CD14-positive monocyte (primary cell): Measurements from ENCODE around the gene ZDHHC3. TPM values are rescaled to one million over a fixed set of nuclear protein-coding genes. Genes with fewer than 3 reads are reported as not detected.

Source experiments
- DNase-seq, 3 donors: peaks; one replicate each; pipeline ENCODE4 v3.0.0-alpha.2; 2011 to 2022
- H2AFZ ChIP-seq: 2 replicates; pipeline ENCODE4 v1.6.0; 2012; ENCODE audit warnings: mild to moderate bottlenecking, low read depth, low read length, inconsistent platforms; ENCODE audit not compliant: insufficient read depth, poor library complexity, severe bottlenecking
- H3K27ac ChIP-seq, 2 donors: 1 replicate in 1 of 2; 2 replicates in 1 of 2; pipeline ENCODE4 v1.5.1; 2012 to 2013; ENCODE audit warnings: low read length in 2 of 2, control low read depth in 1 of 2, inconsistent platforms in 1 of 2, low read depth in 1 of 2, mild to moderate bottlenecking in 1 of 2
- H3K27me3 ChIP-seq, 2 donors: one replicate each; pipeline versions ENCODE4 v1.6.0 to v1.6.1; 2011 to 2013; ENCODE audit warnings: low read length in 2 of 2; ENCODE audit not compliant: control insufficient read depth in 2 of 2, insufficient read depth in 2 of 2
- H3K36me3 ChIP-seq, 2 donors: replicated peaks in 1 of 2; 1 replicate in 1 of 2; 2 replicates in 1 of 2; pipeline versions ENCODE4 v1.5.1 to v1.6.1; 2012 to 2013; ENCODE audit warnings: low read length in 2 of 2, control low read depth in 1 of 2, inconsistent platforms in 1 of 2, mild to moderate bottlenecking in 1 of 2; ENCODE audit not compliant: insufficient read depth in 2 of 2, control insufficient read depth in 1 of 2
- H3K4me1 ChIP-seq, 2 donors: 1 replicate in 1 of 2; 2 replicates in 1 of 2; pipeline versions ENCODE4 v1.5.1 to v1.6.1; 2012 to 2013; ENCODE audit warnings: low read length in 2 of 2, control low read depth in 1 of 2, inconsistent platforms in 1 of 2, mild to moderate bottlenecking in 1 of 2, moderate library complexity in 1 of 2; ENCODE audit not compliant: insufficient read depth in 2 of 2, control insufficient read depth in 1 of 2
- H3K4me2 ChIP-seq: replicated peaks from 2 replicates; pipeline ENCODE3; 2012; ENCODE audit warnings: low read length, moderate library complexity, mild to moderate bottlenecking; ENCODE audit not compliant: poor library complexity, severe bottlenecking; ENCODE audit errors: extremely low read depth
- H3K4me3 ChIP-seq, 3 experiments: fragments of 200-600 bp in 1 of 3; sonication (generic) in 1 of 3; replicated peaks in 1 of 3; 1 replicate in 2 of 3; 2 replicates in 1 of 3; pipeline ENCODE4 v1.5.1; 2011 to 2013; ENCODE audit warnings: low read length in 3 of 3, mild to moderate bottlenecking in 3 of 3, control low read depth in 2 of 3, low read depth in 2 of 3, inconsistent platforms in 1 of 3, moderate library complexity in 1 of 3
- H3K79me2 ChIP-seq: 2 replicates; pipeline ENCODE4 v1.6.0; 2012; ENCODE audit warnings: mild to moderate bottlenecking, control low read depth, inconsistent platforms, low read length, moderate library complexity; ENCODE audit not compliant: insufficient read depth
- H3K9ac ChIP-seq: 2 replicates; pipeline ENCODE4 v1.6.0; 2017; ENCODE audit warnings: low read length, mild to moderate bottlenecking; ENCODE audit not compliant: insufficient read depth, poor library complexity, severe bottlenecking
- H3K9me3 ChIP-seq, 2 donors: replicated peaks in 1 of 2; 1 replicate in 1 of 2; 2 replicates in 1 of 2; pipeline versions ENCODE4 v1.5.1 to v1.6.1; 2012 to 2013; ENCODE audit warnings: low read length in 2 of 2, control low read depth in 1 of 2; ENCODE audit not compliant: control insufficient read depth in 1 of 2, insufficient read depth in 1 of 2
- H4K20me1 ChIP-seq: 2 replicates; pipeline ENCODE4 v1.6.0; 2012; ENCODE audit warnings: mild to moderate bottlenecking, low read length, control low read depth, moderate library complexity; ENCODE audit not compliant: insufficient read depth
- H3K27ac Mint-ChIP-seq, 7 donors: one replicate each; pipeline ENCODE4 v1.8.0; 2020; ENCODE audit warnings: mild to moderate bottlenecking in 7 of 7, mixed read lengths in 7 of 7, moderate library complexity in 6 of 7, inconsistent platforms in 2 of 7
- H3K27me3 Mint-ChIP-seq, 3 donors: one replicate each; pipeline ENCODE4 v1.8.0; 2021 to 2022; ENCODE audit warnings: low read depth in 3 of 3, mild to moderate bottlenecking in 3 of 3, mixed read lengths in 3 of 3, moderate library complexity in 3 of 3, inconsistent platforms in 1 of 3
- H3K36me3 Mint-ChIP-seq, 2 donors: one replicate each; pipeline ENCODE4 v1.8.0; 2020; ENCODE audit warnings: mixed read lengths in 2 of 2, inconsistent platforms in 1 of 2, mild to moderate bottlenecking in 1 of 2
- H3K4me1 Mint-ChIP-seq: one replicate; pipeline ENCODE4 v1.8.0; 2020; ENCODE audit warnings: mild to moderate bottlenecking, mixed read lengths
- H3K4me3 Mint-ChIP-seq, 2 donors: one replicate each; pipeline ENCODE4 v1.8.0; 2020; ENCODE audit warnings: mild to moderate bottlenecking in 2 of 2, mixed read lengths in 2 of 2, moderate library complexity in 1 of 2
- H3K9me3 Mint-ChIP-seq, 7 donors: one replicate each; pipeline ENCODE4 v1.8.0; 2020 to 2022; ENCODE audit warnings: mixed read lengths in 7 of 7, mild to moderate bottlenecking in 6 of 7, moderate library complexity in 6 of 7, inconsistent platforms in 2 of 7
- WGBS: methylation state at CpG from one replicate; pipeline ENCODE4 v1.1.5; 2013; ENCODE audit warnings: missing lambda C conversion rate; ENCODE audit not compliant: insufficient coverage; 5-methylcytosine and 5-hydroxymethylcytosine counted together
- intact Hi-C, 2 donors: fragments of 100-400 bp; cut with micrococcal nuclease; formaldehyde crosslinking; loops; one replicate each; pipeline versions ENCODE4 v1.15.0 to v1.15.1; 2023
- polyA plus RNA-seq, 3 donors: library from polyadenylated mRNA; depleted of rRNA in 1 of 3; unstranded in 2 of 3; stranded (reverse) in 1 of 3; fragments of 300-500 nt in 2 of 3; fragments of >200 nt in 1 of 3; fragmentation: Illumina TruSeq in 2 of 3; gene quantifications; 1 replicate in 2 of 3; 2 replicates in 1 of 3; pipeline ENCODE4 v1.2.3, GENCODE V29; 2012 to 2021
- TF ChIP-seq, protein P1 (sequence below): fragments of 200-600 bp; IDR thresholded peaks from one replicate; pipeline ENCODE4 v1.8.0; 2022; ENCODE audit warnings: antibody characterized with exemption, mild to moderate bottlenecking

ZDHHC3 gene
- polyA plus RNA-seq, 3 donors: 52.1 to 72.6 (median 61.3) TPM

GRCh38 chr3:44906997-44907396, 69.0 kb downstream of the ZDHHC3 start:
- WGBS: 100% methylated on average over 1 of the region's 4 CpGs
- H3K27ac Mint-ChIP-seq: peak overlapping the region in 1 of 7 donors; percentile 41
- intact Hi-C loops: no loop called here

DNA sequence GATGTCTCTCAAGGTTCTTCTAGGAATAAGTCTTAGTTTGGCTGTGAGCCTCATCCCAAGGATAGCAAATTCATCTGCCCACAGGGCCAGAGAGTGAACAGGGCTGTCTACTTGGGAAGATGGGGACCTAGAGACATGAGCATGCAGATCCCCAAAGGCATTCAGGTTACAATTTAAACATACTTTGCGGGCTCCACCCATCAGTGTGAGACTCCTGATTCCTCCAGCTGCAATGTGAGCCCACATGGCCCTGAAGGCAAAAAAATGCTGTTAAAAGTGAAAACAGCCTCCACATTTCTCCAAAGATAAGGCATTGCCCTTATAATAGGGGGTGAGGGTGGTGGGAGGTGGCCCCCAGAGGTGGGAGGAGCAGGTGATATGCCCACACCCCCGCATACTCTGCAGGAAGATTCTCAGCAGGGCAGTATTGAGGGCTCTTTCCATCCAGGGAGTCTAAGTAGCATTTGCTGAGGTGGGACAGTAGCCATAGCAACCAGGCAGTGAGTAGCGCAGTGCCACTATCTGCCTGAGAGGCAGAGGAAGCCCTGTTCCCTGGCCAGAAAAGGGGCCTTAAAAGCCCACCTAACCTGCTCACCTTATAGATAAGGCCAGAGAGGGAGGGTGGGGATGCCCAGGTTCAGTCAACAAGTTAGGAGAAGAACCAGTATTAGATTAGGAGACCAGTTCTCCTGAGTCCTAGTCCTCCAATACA, 70.4 kb downstream of the ZDHHC3 start:
- WGBS: 100% methylated on average over 1 of the region's 3 CpGs
- intact Hi-C loops: no loop called here

More at GRCh38 chr3:44906997-44907396, 69.0 kb downstream of the ZDHHC3 start:
- Histone ChIP-seq H3K27ac (no peak overlapping the region), H3K4me2 (no peak overlapping the region), H4K20me1 (no peaks in the 10 kb centered on the region), H3K36me3 (no peaks in the 10 kb centered on the region), H3K9me3 (no peaks in the 10 kb centered on the region), H3K79me2 (no peaks in the 10 kb centered on the region), H3K9ac (no peak overlapping the region), H3K27me3 (peaks cover 8% of the 10 kb centered on the region in 2 donors), H3K4me1 (no peaks in the 10 kb centered on the region), H2AFZ (no peak overlapping the region), H3K4me3 (no peak overlapping the region)
- DNase-seq: no peak
- no peaks in the 10 kb centered on the region for H3K36me3 Mint-ChIP-seq
- peaks cover 0 to 13% (median 10%) of the 10 kb centered on the region in 7 donors for H3K9me3 Mint-ChIP-seq
- no peaks in the 10 kb centered on the region for H3K4me1 Mint-ChIP-seq
- peaks cover 13 to 34% (median 14%) of the 10 kb centered on the region in 3 donors for H3K27me3 Mint-ChIP-seq
- no peak overlapping the region for H3K4me3 Mint-ChIP-seq
- TF ChIP-seq, protein P1, sequence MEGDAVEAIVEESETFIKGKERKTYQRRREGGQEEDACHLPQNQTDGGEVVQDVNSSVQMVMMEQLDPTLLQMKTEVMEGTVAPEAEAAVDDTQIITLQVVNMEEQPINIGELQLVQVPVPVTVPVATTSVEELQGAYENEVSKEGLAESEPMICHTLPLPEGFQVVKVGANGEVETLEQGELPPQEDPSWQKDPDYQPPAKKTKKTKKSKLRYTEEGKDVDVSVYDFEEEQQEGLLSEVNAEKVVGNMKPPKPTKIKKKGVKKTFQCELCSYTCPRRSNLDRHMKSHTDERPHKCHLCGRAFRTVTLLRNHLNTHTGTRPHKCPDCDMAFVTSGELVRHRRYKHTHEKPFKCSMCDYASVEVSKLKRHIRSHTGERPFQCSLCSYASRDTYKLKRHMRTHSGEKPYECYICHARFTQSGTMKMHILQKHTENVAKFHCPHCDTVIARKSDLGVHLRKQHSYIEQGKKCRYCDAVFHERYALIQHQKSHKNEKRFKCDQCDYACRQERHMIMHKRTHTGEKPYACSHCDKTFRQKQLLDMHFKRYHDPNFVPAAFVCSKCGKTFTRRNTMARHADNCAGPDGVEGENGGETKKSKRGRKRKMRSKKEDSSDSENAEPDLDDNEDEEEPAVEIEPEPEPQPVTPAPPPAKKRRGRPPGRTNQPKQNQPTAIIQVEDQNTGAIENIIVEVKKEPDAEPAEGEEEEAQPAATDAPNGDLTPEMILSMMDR: no peak

More for the DNA sequence above, 70.4 kb downstream of the ZDHHC3 start:
- no peak overlapping the region for H3K4me3 Mint-ChIP-seq
- Histone ChIP-seq H3K9me3 (no peaks in the 10 kb centered on the region), H3K27ac (no peak overlapping the region), H3K4me3 (no peak overlapping the region), H3K79me2 (no peaks in the 10 kb centered on the region), H3K27me3 (peaks cover 8% of the 10 kb centered on the region in 2 donors), H3K9ac (no peak overlapping the region), H4K20me1 (no peaks in the 10 kb centered on the region), H3K4me1 (no peaks in the 10 kb centered on the region), H3K36me3 (no peaks in the 10 kb centered on the region), H2AFZ (no peak overlapping the region), H3K4me2 (no peak overlapping the region)
- H3K27me3 Mint-ChIP-seq: peaks cover 9 to 31% (median 13%) of the 10 kb centered on the region in 3 donors
- peaks cover 0 to 12% (median 7%) of the 10 kb centered on the region in 7 donors for H3K9me3 Mint-ChIP-seq
- H3K36me3 Mint-ChIP-seq: no peaks in the 10 kb centered on the region
- TF ChIP-seq, protein P1: no peak
- DNase-seq: no peak
- no peaks in the 10 kb centered on the region for H3K4me1 Mint-ChIP-seq
- no peak overlapping the region for H3K27ac Mint-ChIP-seq
